Left colon (tissue), 2 donors: ENCODE results near the gene TUBA8. TPM values are rescaled to one million over a fixed set of nuclear protein-coding genes. Genes with fewer than 3 reads are reported as not detected.
"Not testable (repeated sequence)": the region's sequence is repeated elsewhere in the genome, so short reads cannot be mapped to it uniquely, and the experiment has no call there.

Experiments used
- ATAC-seq: fragments of 200-7000 bp; cut with Tn5 transposase; one replicate; pipeline ENCODE4 v1.9.1; 2020; ENCODE audit warnings: mild to moderate bottlenecking, moderate library complexity
- DNase-seq, 2 donors: peaks; one replicate each; pipeline ENCODE4 v3.0.0-alpha.2; 2020
- intact Hi-C, 2 donors: fragments of 100-400 bp; cut with DNase I in 1 of 2; cut with micrococcal nuclease in 1 of 2; formaldehyde crosslinking; loops; one replicate each; pipeline versions ENCODE4 v1.11.2 to v1.14.0; 2022; cut with DNase I, micrococcal nuclease
- total RNA-seq, 2 donors: library from RNA; stranded (reverse); fragmentation: NEBNext Ultra II Directional; extraction: Animal tissue kit (Norgen Biotek cat#: 25700); gene quantifications; one replicate each; pipeline ENCODE4 v1.2.1, GENCODE V29; 2021
- donor health status: DM: no; HTN: no; CAD: no.
- donor health status: DM: yes; HTN: yes; CAD: no.

TUBA8 gene
- total RNA-seq, 2 donors from 2014 or later: 2.5 to 2.7 TPM

GRCh38 chr22:18116634-18117033 is 6.0 kb downstream of the TUBA8 start:
- DNase-seq: no peak
- intact Hi-C loops: no loop called here
- no peak for ATAC-seq

GRCh38 chr22:18118345-18118915 is 7.8 kb downstream of the TUBA8 start:
- no peak for DNase-seq
- no peak for ATAC-seq
- intact Hi-C loops: no loop called here

GRCh38 chr22:18119409-18120110 is 9.0 kb downstream of the TUBA8 start:
- DNase-seq (no peak), ATAC-seq (no peak)
- intact Hi-C loops: no loop called here

GRCh38 chr22:18120857-18121256 is 10.2 kb downstream of the TUBA8 start:
- intact Hi-C loops: no loop called here
- ATAC-seq (no peak), DNase-seq (no peak)

GRCh38 chr22:18121506-18121905 is 10.9 kb downstream of the TUBA8 start:
- intact Hi-C loops: no loop called here
- ATAC-seq: no peak
- no peak for DNase-seq

GRCh38 chr22:18121954-18122554 is 11.4 kb downstream of the TUBA8 start:
- ATAC-seq (no peak), DNase-seq (no peak)
- intact Hi-C loops: no loop called here

GRCh38 chr22:18123476-18124025 is 12.9 kb downstream of the TUBA8 start:
- DNase-seq, intact Hi-C loops, ATAC-seq: not testable (repeated sequence)

- ATAC-seq (no peak), DNase-seq (no peak)
- intact Hi-C loops: no loop called here
Observed at GRCh38 chr22:18126606-18127005, 16.0 kb downstream of the TUBA8 start.

GRCh38 chr22:18130018-18130417 is 19.4 kb downstream of the TUBA8 start:
- ATAC-seq (no peak), DNase-seq (no peak)
- intact Hi-C loops: no loop called here

- intact Hi-C loops: no loop called here
- ATAC-seq (no peak), DNase-seq (no peak)
Observed at GRCh38 chr22:18130699-18131429, 20.3 kb downstream of the TUBA8 start.

GRCh38 chr22:18133452-18133851 is 22.8 kb downstream of the TUBA8 start:
- intact Hi-C loops: no loop called here
- ATAC-seq: no peak
- no peak for DNase-seq

GRCh38 chr22:18136563-18137320 is 26.1 kb downstream of the TUBA8 start:
- intact Hi-C loops: no loop called here
- ATAC-seq: no peak

GRCh38 chr22:18141004-18141403 is 30.4 kb downstream of the TUBA8 start:
- intact Hi-C loops, DNase-seq, ATAC-seq: not testable (repeated sequence)

More at GRCh38 chr22:18136563-18137320, 26.1 kb downstream of the TUBA8 start:
- no peak for DNase-seq

GRCh38 chr22:18144105-18144504 is 33.5 kb downstream of the TUBA8 start:
- ATAC-seq (no peak), DNase-seq (no peak)
- intact Hi-C loops: no loop called here

- ATAC-seq (no peak), DNase-seq (no peak)
- intact Hi-C loops: no loop called here
Observed at GRCh38 chr22:18145676-18146388, 35.2 kb downstream of the TUBA8 start.

GRCh38 chr22:18146389-18146753 is 35.8 kb downstream of the TUBA8 start:
- DNase-seq (no peak), ATAC-seq (no peak)
- intact Hi-C loops: no loop called here

- no peak for DNase-seq
- intact Hi-C loops: no loop called here
Observed at GRCh38 chr22:18147791-18148190, 37.2 kb downstream of the TUBA8 start.

GRCh38 chr22:18148293-18148965 is 37.8 kb downstream of the TUBA8 start:
- intact Hi-C loops: no loop called here
- ATAC-seq: no peak
- DNase-seq: no peak

More at GRCh38 chr22:18147791-18148190, 37.2 kb downstream of the TUBA8 start:
- ATAC-seq: no peak
